ENCODE data around the gene SPATA13.
"Not testable (repeated sequence)": the region's sequence is repeated elsewhere in the genome, so short reads cannot be mapped to it uniquely, and the experiment has no call there.

The SPATA13 gene

DNA sequence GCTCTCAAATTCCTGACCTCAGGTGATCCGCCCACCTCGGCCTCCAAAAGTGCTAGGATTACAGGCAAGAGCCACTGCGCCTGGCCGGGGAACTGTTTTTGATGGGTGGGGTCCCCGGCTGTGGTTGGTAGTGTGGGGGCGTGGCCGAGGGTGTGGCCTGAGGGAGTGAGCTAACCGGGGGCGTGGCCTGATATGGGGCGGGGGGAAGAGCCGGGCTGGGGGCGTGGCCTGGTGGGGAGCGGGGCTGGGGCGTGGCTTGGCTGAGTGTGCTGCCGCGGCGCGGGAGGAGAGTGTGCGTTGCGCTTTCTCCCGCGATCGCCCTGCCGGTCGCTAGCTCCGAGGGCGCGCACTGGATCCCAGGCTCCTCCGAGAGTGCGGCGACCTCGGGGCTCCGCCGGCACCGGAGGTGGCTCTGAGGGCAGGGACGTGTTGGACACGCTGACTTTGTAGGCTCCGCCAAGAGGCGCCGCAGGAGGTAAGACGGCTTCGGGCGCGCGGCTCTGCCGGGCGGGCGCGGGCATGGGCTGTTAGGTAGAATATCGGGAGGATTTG, at the start of gene SPATA13:
SPATA13 (plus strand) TSS at position 263 of the 552 bp plus-strand sequence. CDS start 62,210 bp downstream, outside the sequence.
- DNase-seq (ENCODE audit: insufficient read length, low spot score) (peak; percentile 44), FAIRE-seq (no peak)

DNA sequence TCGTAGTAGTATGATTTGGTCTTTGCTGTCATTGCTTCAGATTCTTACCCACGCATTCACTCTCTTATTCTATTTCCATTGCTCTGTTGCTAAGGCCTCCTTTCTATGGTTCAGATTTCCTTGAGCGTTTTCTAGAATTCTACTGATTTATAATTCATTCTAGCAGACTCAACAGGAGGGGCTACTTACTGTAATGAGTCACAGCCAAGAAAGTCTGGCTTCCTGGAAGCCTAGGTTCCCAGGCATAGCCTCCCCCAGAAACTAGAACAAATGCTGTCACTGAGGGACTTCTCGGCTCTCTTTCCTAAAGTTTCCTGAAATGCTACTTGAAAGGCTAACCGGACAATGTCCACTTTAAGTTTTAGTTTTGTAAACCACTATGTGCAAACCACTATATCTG, 47.7 kb upstream of the SPATA13 start:
- TF ChIP-seq, protein P1, sequence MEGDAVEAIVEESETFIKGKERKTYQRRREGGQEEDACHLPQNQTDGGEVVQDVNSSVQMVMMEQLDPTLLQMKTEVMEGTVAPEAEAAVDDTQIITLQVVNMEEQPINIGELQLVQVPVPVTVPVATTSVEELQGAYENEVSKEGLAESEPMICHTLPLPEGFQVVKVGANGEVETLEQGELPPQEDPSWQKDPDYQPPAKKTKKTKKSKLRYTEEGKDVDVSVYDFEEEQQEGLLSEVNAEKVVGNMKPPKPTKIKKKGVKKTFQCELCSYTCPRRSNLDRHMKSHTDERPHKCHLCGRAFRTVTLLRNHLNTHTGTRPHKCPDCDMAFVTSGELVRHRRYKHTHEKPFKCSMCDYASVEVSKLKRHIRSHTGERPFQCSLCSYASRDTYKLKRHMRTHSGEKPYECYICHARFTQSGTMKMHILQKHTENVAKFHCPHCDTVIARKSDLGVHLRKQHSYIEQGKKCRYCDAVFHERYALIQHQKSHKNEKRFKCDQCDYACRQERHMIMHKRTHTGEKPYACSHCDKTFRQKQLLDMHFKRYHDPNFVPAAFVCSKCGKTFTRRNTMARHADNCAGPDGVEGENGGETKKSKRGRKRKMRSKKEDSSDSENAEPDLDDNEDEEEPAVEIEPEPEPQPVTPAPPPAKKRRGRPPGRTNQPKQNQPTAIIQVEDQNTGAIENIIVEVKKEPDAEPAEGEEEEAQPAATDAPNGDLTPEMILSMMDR (IDR thresholded peaks at IDR 0.05; ENCODE audit: insufficient read depth, missing control alignments): no peak
- DNase-seq (ENCODE audit: insufficient read length, low spot score) (no peak), FAIRE-seq (no peak)

More for the DNA sequence above, at the start of gene SPATA13:
- TF ChIP-seq, protein P1 (IDR thresholded peaks at IDR 0.05; ENCODE audit: insufficient read depth, missing control alignments): no peak

DNA sequence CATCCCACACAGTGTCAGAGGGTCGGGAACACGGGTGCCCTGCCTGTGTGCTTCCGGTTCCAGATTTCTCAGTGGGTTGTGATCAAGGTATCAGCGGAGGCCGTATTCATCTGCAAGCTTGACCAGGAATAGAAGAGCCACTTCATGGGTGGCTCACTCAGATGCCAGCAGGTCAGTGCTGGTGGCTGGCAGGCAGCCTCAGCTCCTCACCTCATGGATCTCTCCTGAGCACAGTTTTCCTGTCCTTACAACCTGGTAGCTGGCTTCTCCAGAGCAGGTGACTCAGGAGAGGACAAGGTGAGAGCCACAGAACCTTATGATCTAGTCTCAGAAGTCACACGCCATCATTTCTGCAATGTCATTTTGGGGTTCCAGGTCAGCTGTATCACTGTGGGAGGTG, 44.8 kb upstream of the SPATA13 start:
- TF ChIP-seq, protein P1 (IDR thresholded peaks at IDR 0.05; ENCODE audit: insufficient read depth, missing control alignments): no peak
- FAIRE-seq (no peak), DNase-seq (ENCODE audit: insufficient read length, low spot score) (no peak)

DNA sequence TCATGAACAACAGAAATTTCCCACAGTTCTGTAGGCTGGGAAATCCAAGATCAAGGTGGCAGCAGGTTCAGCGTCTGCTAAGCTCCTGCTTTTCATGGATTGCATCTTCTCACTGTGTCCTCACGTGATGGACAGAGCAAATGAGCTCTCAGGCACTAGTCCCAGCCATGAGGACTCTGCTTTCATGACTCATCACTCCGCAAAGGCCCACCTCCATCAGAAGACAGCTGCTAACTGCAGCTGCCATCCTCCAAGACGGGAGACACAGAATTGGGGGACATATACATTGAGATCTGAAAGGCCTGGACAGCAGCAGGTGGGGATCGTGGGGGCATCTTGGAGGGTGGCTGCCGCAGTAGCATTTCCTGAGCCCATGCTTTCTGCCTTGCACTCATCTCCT, 44.4 kb upstream of the SPATA13 start:
- FAIRE-seq (no peak), DNase-seq (ENCODE audit: insufficient read length, low spot score) (no peak)
- TF ChIP-seq, protein P1 (IDR thresholded peaks at IDR 0.05; ENCODE audit: insufficient read depth, missing control alignments): no peak

DNA sequence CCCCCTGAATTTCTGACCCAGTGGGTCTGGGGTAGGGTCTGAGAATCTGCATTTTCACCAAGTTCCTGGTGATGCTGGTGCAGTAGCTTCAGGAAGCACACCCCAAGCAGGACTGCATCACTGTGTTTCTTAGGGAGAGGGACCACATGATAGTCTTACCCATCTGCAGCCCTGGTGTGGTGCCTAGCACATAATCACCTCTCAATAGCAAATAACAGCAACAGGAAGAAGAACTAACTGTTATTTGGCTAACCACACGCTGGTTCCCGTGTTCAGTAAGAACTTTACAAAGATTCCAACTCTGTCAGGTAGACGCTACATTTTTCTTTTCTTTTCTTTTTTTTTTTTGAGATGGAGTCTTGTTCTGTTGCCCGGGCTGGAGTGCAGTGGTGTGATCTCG, 41.9 kb upstream of the SPATA13 start:
- FAIRE-seq: no peak
- DNase-seq (ENCODE audit: insufficient read length, low spot score): no peak

DNA sequence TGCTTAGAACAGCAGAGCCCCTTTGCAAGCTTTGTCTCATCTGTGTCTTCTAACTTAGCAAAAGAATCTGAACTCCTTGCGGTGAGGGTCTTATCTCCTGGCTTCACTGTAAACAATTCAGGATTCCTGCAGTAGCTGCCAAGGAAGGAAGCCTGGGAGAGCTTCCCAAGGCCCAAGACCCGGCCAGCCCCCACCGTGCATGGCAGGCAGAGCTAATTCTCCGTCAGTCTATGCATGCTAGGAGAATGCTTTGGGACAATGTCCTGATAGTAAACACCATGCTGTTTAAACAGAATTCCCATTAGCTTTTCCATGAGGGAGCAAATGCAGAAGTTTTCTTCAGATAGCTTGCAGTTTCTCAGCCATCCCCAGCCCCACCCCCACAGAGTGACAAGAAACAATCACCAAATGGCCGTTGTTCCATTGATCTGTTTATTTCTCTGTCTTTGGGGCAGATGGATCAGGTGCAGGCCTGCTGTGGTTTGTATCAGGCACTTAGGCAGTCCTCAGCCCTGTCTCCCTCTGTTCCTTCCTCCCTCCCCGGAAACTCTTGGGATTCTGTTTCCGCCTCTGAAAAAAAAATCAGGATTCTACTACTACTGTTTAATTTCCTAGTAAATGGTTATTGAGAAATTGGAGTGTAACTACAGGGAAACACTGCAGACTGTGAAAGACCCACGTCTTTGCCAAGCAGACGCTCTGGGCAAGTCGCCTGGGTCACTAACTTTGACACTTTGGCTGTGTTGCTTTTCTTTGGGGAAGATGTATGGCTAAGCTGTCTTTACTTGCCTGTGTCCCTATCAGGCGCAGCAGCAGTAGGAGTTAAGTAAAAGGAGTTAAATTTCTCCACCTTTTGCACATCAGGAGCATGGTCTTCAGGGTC, 40.7 kb upstream of the SPATA13 start:
- TF ChIP-seq, protein P1 (IDR thresholded peaks at IDR 0.05; ENCODE audit: insufficient read depth, missing control alignments): no peak
- FAIRE-seq (no peak), DNase-seq (ENCODE audit: insufficient read length, low spot score) (no peak)

More for the DNA sequence above, 41.9 kb upstream of the SPATA13 start:
- TF ChIP-seq, protein P1 (IDR thresholded peaks at IDR 0.05; ENCODE audit: insufficient read depth, missing control alignments): no peak

DNA sequence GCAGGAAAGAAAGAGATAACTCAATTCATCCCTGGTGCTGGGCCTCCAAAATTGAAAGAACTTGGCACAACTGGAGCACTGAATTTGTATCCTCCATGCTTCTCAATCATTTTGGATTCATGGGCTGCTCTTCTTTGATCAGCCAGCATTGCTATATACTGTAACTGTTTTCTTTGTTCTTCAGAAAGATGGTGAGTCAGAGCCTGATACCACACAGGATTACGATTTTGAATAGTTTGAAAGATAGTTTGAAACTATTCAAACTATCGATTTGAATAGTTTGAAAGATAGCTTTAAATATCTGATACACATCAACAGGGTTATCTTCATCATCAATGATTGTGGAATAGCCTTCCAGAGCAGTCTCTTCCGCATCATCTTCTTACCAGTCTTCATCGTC, 38.5 kb upstream of the SPATA13 start:
- not testable (repeated sequence) for FAIRE-seq; DNase-seq (ENCODE audit: insufficient read length, low spot score)
